ENCODE results near the gene TMEM235.

The TMEM235 gene

DNA sequence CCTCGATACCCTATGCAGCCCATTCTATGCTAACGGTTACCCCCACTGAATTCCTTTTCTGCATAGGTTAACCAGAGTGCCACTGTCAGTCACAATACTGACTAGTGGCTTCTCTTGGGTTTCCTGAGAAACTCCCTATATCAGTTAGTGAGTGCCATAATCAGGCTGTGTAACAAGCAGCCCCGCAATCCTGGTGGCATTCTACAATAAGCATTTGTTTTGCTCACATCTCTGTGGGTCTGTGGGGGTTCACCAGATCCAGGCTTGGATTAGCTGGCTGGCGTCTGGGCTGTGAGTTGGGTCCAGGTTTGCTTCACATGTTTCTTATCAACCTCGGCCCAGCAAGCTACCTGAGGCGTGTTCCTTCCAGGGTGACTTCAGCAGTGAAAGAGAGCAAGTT, 42.4 kb downstream of the TMEM235 start:
- no peak for DNase-seq

DNA sequence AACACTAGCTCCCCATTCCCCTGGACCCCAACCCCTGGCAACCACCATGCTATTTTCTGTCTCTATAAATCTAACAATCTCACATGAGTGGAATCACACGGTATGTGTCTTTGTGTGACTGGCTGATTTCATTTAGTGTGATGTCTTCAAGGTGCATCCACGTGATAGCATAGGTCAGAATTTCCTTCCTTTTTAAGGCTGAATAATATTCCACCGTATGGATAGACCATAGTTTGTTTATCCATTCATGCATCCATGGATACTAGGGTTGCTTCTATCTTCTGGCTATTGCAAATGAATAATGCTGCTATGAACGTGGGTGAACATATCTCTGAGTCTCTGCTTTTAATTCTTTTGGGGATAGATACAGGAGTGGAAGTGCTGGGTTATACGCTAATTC, 43.9 kb downstream of the TMEM235 start:
- no peak for DNase-seq

DNA sequence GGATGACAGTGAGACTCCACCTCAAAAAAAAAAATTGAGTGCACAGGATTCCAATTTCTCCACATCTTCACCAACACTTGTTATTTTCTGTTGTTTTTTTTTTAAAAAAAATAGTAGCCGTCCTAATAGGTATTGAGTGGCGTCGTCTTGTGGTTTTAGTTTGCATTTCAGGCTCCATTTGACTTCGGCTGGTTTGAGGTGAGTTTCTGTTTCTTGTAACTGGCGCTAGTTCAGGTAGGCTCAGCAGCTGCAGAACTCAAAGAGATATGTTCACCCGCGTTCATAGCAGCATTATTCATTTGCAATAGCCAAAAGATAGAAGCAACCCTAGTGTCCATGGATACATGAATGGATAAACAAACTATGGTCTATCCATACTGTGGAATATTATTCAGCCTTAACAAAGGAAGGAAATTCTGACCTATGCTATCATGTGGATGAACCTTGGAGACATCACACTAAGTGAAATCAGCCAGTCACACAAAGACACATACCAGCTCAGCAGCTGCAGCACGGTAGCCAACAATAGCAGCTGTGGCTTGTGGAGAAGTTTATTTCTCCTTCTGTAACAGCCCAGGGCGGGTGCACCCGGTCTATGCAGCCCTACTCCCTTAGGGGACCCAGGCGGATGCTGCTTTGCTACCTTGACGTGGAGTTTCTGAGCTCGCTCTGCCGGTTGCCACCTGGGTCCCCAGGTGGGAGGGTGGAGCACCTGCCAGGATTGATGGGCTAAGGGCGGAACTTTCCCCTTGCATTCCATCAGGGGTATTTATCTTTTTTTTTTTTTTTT, 44.9 kb downstream of the TMEM235 start:
- peak; percentile 34 for DNase-seq

DNA sequence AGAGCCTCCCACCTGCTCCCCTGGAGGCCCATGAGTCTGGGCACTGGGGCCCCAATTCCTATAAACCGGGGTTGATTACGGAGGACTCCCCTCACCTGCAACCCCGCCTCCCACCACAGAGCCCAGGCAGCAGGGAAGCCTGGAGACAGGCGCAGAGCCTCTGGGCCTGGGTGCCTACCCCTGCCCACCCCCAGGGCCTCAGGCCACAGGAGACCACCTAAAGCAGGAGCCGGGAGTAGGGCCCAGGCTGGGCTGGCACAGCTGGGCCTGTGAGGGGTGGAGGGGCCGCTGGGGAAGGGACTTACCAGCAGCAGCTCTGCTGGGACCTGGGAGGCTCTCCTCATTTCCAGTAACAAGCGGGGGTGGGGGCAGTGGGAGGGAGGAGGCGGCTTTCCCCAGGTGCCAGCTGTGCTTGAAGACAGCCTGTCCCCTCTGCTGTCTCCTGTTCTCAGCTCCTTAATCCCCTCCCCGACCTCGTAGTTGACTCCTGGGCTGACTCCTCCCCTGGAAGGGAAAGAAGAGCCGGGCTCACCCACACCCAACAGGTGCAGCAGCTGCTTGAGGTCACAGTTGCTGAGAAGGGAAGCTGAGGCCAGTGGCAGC, 46.8 kb downstream of the TMEM235 start:
- DNase-seq = no peak

DNA sequence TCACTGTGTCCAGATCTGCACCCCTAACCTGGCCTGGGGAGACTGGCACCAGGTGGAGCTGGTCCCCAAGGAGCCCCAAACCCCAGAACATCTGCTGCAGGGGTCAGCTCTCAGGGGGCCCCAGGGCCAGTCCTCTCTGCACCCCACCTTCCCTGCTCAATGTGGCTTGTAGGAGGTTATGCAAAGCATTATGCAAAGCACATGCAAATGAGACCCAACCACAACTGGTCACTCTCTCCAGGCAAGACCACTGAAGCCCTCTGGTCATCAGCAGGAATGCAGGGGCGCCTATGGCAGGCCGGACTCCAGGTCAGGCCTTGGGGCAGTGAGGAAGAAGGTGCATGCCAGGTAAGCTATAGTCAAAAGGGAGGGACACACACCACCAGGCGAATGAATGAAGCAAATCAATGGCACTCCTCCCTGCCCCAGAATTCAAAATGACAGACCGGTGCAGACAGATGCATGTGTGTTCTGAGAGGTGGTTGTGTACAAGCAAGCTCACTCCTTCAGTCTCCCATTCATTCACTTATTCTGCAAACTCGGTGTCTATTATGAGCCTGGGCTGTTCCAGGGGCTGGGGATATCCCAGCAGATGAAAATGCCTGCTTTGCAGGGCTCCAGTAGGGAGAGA, 48.0 kb downstream of the TMEM235 start:
- DNase-seq = no peak

DNA sequence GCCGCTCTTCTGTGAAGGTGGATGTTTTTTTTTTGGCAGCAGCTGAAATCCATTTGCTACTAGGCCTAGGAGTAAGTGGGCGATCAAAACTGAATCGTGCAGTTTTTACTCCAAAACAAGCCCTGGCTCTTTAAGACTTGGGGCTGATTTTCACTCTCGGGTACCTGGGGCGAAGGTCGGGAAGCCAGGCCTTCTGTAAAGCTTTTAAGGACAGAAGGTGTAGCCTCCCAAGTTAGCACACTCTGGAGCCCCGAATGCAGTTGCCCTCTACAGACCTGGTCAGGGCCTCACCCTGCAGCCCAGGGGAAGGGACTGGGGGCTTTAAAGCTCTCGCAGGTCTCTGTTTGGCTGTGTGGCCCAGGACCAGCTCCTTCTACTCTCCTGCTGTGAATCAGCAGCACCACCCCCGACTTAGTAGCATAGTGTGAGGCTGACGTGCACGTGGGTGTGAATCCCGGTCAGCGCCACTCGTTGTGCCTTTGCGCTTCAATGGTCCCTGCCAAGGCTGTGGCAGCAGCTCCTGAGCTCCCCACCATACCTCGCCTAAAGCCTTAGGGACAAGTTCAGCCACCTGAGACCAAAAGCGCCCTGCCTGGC, 49.9 kb downstream of the TMEM235 start:
- DNase-seq = no peak

DNA sequence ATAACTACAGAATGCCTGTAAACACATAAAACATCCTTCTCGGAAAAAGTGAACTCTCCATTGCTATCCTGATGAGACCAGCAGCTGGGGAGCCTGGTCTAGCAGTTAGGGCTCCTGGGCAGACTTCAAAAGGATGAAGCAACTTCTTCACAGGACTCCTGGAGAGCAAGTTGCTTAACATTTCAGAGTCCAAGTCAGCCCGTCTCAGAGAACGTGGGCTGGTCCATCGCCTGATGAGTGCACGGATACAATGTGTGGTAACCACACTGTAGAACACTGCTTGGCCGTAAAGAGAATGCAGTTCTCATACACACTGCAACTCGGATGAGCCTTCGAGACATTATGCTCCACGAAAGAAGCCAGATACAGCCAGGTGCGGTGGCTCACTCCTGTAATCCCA, 52.7 kb downstream of the TMEM235 start:
- peak; percentile 45 for DNase-seq

DNA sequence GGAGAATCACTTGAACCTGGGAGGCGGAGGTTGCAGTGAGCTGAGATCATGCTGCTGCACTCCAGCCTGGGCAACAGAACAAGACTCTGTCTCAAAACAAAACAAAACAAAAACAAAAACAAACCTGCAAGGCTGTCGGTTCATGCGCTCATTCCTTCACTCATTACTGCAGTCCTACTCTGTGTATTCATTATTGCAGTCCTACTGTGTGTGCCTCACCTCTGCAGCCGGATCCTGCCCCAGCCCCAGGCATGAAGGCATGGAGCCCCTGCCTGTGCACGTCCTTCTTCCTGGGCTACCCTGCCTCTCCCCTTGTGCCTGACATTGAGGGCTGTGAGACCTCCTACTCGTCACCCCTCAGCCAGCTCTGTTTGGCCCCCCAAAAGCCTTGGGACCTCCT, 57.6 kb downstream of the TMEM235 start:
- no peak for DNase-seq

DNA sequence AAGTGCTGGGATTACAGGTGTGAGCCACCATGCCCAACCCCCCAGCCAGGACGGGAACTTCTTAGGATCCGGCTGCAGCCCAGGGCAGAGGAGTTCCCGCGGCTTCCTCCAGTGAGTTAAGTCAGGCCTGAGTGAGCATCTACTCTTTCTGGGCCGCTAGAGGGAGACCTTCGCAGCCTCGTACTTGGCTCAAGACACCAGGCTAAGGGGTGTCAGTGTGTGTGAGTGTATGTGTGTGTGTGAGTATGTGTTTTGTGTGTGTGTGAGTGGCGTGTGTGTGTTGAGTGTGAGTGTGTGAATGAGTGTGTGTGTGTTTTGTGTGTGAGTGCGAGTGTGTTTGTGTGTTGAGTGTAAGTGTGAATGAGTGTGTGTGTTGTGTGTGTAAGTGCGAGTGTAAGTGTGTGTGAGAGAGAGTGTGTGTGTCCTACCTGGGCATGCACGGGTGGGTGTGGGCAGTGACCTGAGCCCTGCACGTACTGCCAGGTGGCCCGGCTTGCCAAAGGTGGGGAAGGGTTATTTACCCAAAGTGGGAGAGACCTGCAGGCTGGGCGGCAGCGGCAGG, 58.5 kb downstream of the TMEM235 start:
- DNase-seq = peak; percentile 83

Data from CD4-positive, alpha-beta T cell treated with Interleukin-15 for 1 hour (primary cell).